K562 (cell line): Measurements from ENCODE around the gene CD46. TPM values are rescaled to one million over a fixed set of nuclear protein-coding genes. Genes with fewer than 3 reads are reported as not detected.

Source experiments
- CBX8 ChIP-seq: fragments of 200-600 bp; sonication (generic); IDR thresholded peaks from 2 replicates; pipeline ENCODE4 v1.6.1; 2012; ENCODE audit warnings: borderline replicate concordance, mixed run types, low read depth, mild to moderate bottlenecking, moderate library complexity, mixed read lengths, low read length, control low read depth, inconsistent platforms; ENCODE audit not compliant: poor library complexity, severe bottlenecking; ENCODE audit errors: extremely low read depth
- CHD2 ChIP-seq: IDR thresholded peaks from 2 replicates; pipeline ENCODE4 v1.6.1; 2011; ENCODE audit warnings: low read depth, low read length
- DEAF1 ChIP-seq: fragments of 450-650 bp; formaldehyde crosslinking; IDR thresholded peaks from 2 replicates; pipeline ENCODE4 v1.4.0; 2020; ENCODE audit warnings: mild to moderate bottlenecking, moderate library complexity
- DLX4 ChIP-seq: fragments of 250-450 bp; sonication (Bioruptor Pico); IDR thresholded peaks from 2 replicates; pipeline ENCODE4 v1.6.1; 2021; ENCODE audit warnings: mild to moderate bottlenecking
- FOXO4 ChIP-seq: fragments of 450-650 bp; formaldehyde crosslinking; IDR thresholded peaks from 2 replicates; pipeline ENCODE4 v1.4.0; 2020; ENCODE audit warnings: mild to moderate bottlenecking, moderate library complexity
- KDM2B ChIP-seq: fragments of 250-450 bp; sonication (Bioruptor Pico); IDR thresholded peaks from 2 replicates; pipeline ENCODE4 v1.8.0; 2021; ENCODE audit warnings: mild to moderate bottlenecking, moderate library complexity
- LCOR ChIP-seq: sonication (generic); formaldehyde crosslinking; IDR thresholded peaks from 2 replicates; pipeline ENCODE4 v1.8.0; 2022; ENCODE audit warnings: mild to moderate bottlenecking, missing genetic modification reagents
- MAZ ChIP-seq, 2 experiments: fragments of 450-650 bp in 1 of 2; sonication (generic) in 1 of 2; formaldehyde crosslinking; IDR thresholded peaks in 1 of 2; conservative IDR thresholded peaks in 1 of 2; 2 replicates each; pipeline versions ENCODE4 v1.4.0 to v1.5.0; 2020; ENCODE audit warnings: mild to moderate bottlenecking in 1 of 2, missing genetic modification reagents in 1 of 2
- MNT ChIP-seq, 2 experiments: fragments of 450-650 bp; conservative IDR thresholded peaks; 2 replicates each; pipeline ENCODE4 v1.6.1; 2017; ENCODE audit warnings: mild to moderate bottlenecking in 2 of 2, moderate library complexity in 2 of 2
- MYNN ChIP-seq, 2 experiments: sonication (generic); formaldehyde crosslinking in 1 of 2; IDR thresholded peaks; 2 replicates each; pipeline versions ENCODE4 v1.5.0 to v1.6.1; 2016 to 2020; ENCODE audit warnings: antibody characterized with exemption in 1 of 2, missing genetic modification reagents in 1 of 2
- NFYB ChIP-seq: IDR thresholded peaks from 2 replicates; pipeline ENCODE4 v1.6.1; 2011; ENCODE audit warnings: mild to moderate bottlenecking, moderate library complexity; ENCODE audit not compliant: insufficient read length; ENCODE audit errors: extremely low read depth
- NUFIP1 ChIP-seq: fragments of 450-650 bp; IDR thresholded peaks from 2 replicates; pipeline ENCODE4 v1.6.1; 2018; ENCODE audit not compliant: partially characterized antibody
- SMARCB1 ChIP-seq: IDR thresholded peaks from 2 replicates; pipeline ENCODE4 v1.6.1; 2011; ENCODE audit warnings: improper control_type of control experiment, low read depth; ENCODE audit not compliant: insufficient read length
- TCF7 ChIP-seq: sonication (generic); IDR thresholded peaks from 2 replicates; pipeline ENCODE4 v1.6.1; 2016; ENCODE audit warnings: antibody characterized with exemption, borderline replicate concordance
- ZNF384 ChIP-seq: IDR thresholded peaks from 2 replicates; pipeline ENCODE4 v1.6.1; 2012; ENCODE audit warnings: low read depth, low read length, improper control_type of control experiment
- ZNF507 ChIP-seq: conservative IDR thresholded peaks from 2 replicates; pipeline ENCODE4 v1.6.1; 2017; ENCODE audit warnings: missing genetic modification characterization, missing compliant biosample characterization
- ZNF644 ChIP-seq: fragments of 200-800 bp; sonication (Bioruptor generic); IDR thresholded peaks from 2 replicates; pipeline ENCODE4 v1.6.1; 2016; ENCODE audit warnings: low read depth, missing genetic modification characterization, missing compliant biosample characterization
- ZNF717 ChIP-seq: fragments of 250-450 bp; sonication (Bioruptor Pico); IDR thresholded peaks from 2 replicates; pipeline ENCODE4 v1.5.0; 2021
- polyA plus RNA-seq, 8 experiments: library from polyadenylated mRNA; depleted of rRNA in 4 of 8; stranded (reverse) in 5 of 8; unstranded in 3 of 8; fragments of >200 nt; fragmentation: Nextera tagmentation in 2 of 8; fragmentation: Illumina TruSeq in 1 of 8; extraction: Ambion mirVana in 2 of 8; extraction: Trizol in 1 of 8; gene quantifications; 2 replicates each; pipeline versions ENCODE4 v1.2.1 to v1.2.3, GENCODE V29; 2011 to 2014; ENCODE audit warnings: inconsistent platforms in 1 of 8, missing spikeins in 1 of 8
- total RNA-seq, 7 experiments: library from RNA; depleted of rRNA in 6 of 7; stranded (reverse); fragments of >200 nt in 6 of 7; fragmentation: Illumina TruSeq in 2 of 7; extraction: Trizol in 2 of 7; gene quantifications; 2 replicates each; pipeline versions ENCODE4 v1.2.1 to v1.2.3, GENCODE V29; 2011 to 2021; ENCODE audit warnings: low replicate concordance in 1 of 7

Gene CD46
- total and polyA plus RNA-seq, 9 of the 15 experiments (the other 6 are each of a cell fraction or from before 2014, with no cell fraction given), result 87.9 to 374 (median 156) TPM

- TF ChIP-seq NFYB, result peak; percentile 30
- TF ChIP-seq CBX8, result no peak
- TF ChIP-seq ZNF717 (CRISPR knock-in tag), result no peak
- TF ChIP-seq NUFIP1, result no peak
- TF ChIP-seq MNT (conservative IDR thresholded peaks at IDR 0.05), result peak in 1 of 2 experiments; percentile 81; a peak in 3 of 4 replicates
- no peak for TF ChIP-seq CHD2
- no peak for TF ChIP-seq DLX4 (CRISPR knock-in tag)
- no peak for TF ChIP-seq FOXO4
- peak; percentile 15; the same call in 1 of the 2 replicates for TF ChIP-seq MYNN (IDR thresholded peaks at IDR 0.05)
- TF ChIP-seq MYNN (CRISPR knock-in tag; IDR thresholded peaks at IDR 0.05), result no peak
- no peak for TF ChIP-seq KDM2B (CRISPR knock-in tag)
- TF ChIP-seq LCOR, result peak; percentile 82
- TF ChIP-seq ZNF384, result no peak
- TF ChIP-seq MAZ (CRISPR knock-in tag; conservative IDR thresholded peaks at IDR 0.05 in 1 of 2, IDR thresholded peaks at IDR 0.05 in 1 of 2), result peak in 1 of 2 experiments; percentile 39; a peak in 2 of 4 replicates
- TF ChIP-seq TCF7, result no peak; the same call in 1 of the 2 replicates
- peak; percentile 91 for TF ChIP-seq DEAF1 (CRISPR knock-in tag)
- no peak for TF ChIP-seq ZNF507 (tag)
- TF ChIP-seq ZNF644 (tag), result no peak
- no peak for TF ChIP-seq SMARCB1
Observed at GRCh38 chr1:207828485-207829158, 76.8 kb downstream of the CD46 start (continued).
